Testis (tissue), 5 donors: ENCODE data around the gene SDHC. TPM values are rescaled to one million over a fixed set of nuclear protein-coding genes. Genes with fewer than 3 reads are reported as not detected.

Experiments used
- DNase-seq: peaks from one replicate; pipeline ENCODE4 v3.0.0-alpha.2; 2019
- H3K27ac ChIP-seq, 2 donors: fragments of 200-600 bp; sonication (generic); one replicate each; pipeline ENCODE4 v1.5.1; 2019
- H3K27me3 ChIP-seq: fragments of 200-600 bp; sonication (generic); one replicate; pipeline ENCODE4 v1.5.1; 2019
- H3K36me3 ChIP-seq: fragments of 200-600 bp; sonication (generic); one replicate; pipeline ENCODE4 v1.5.1; 2017; ENCODE audit warnings: low read depth; ENCODE audit errors: missing control alignments
- H3K4me1 ChIP-seq: fragments of 200-600 bp; sonication (generic); one replicate; pipeline ENCODE4 v1.5.1; 2019
- H3K4me3 ChIP-seq, 2 donors: fragments of 200-600 bp; sonication (generic); one replicate each; pipeline ENCODE4 v1.5.1; 2017 to 2019
- H3K9me3 ChIP-seq: fragments of 200-600 bp; sonication (generic); one replicate; pipeline ENCODE4 v1.5.1; 2017
- POLR2A ChIP-seq: fragments of 450-650 bp; IDR thresholded peaks from one replicate; pipeline ENCODE4 v1.6.1; 2017; ENCODE audit warnings: antibody characterized with exemption, mild to moderate bottlenecking, moderate library complexity
- WGBS, 2 donors: methylation state at CpG; one replicate each; pipeline ENCODE4 v1.1.5; 2018; 5-methylcytosine and 5-hydroxymethylcytosine counted together
- intact Hi-C: fragments of 100-400 bp; cut with DNase I; formaldehyde crosslinking; loops from one replicate; pipeline ENCODE4 v1.15.1; 2023; ENCODE audit warnings: low total_unique reads
- long read RNA-seq, 2 donors: transcript quantifications; one replicate each; lab custom pipeline, GENCODE V29; 2026
- polyA plus RNA-seq: library from polyadenylated mRNA; stranded (reverse); fragments of 350-450 nt; fragmentation: Illumina TruSeq; extraction: RNeasy Lipid Tissue Mini Kit (QIAGEN cat#74804); gene quantifications from one replicate; pipeline ENCODE4 v1.2.3, GENCODE V29; 2014; ENCODE audit warnings: low read depth, low replicate concordance; ENCODE audit not compliant: insufficient read depth
- total RNA-seq, 2 donors: library from RNA; depleted of rRNA; stranded (reverse); fragments of >200 nt; gene quantifications; one replicate each; pipeline ENCODE4 v1.2.3, GENCODE V29; 2016
- TF ChIP-seq, protein P1 (sequence below), 3 experiments: fragments of 450-650 bp in 2 of 3; fragments of 200-600 bp in 1 of 3; sonication (generic) in 1 of 3; IDR thresholded peaks; one replicate each; pipeline ENCODE4 v1.5.1; 2016 to 2019; ENCODE audit warnings: antibody characterized with exemption in 3 of 3, mild to moderate bottlenecking in 2 of 3, moderate library complexity in 1 of 3

Gene SDHC, protein sequence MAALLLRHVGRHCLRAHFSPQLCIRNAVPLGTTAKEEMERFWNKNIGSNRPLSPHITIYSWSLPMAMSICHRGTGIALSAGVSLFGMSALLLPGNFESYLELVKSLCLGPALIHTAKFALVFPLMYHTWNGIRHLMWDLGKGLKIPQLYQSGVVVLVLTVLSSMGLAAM
- 10 to 100 TPM; 55.3 to 84.2 TPM for total RNA-seq
- 188 TPM for polyA plus RNA-seq
- long read RNA-seq, donor 1, full-length matches to known transcripts = 52 of 69 reads
- long read RNA-seq, donor 1, partial matches to known transcripts = 17 of 69 reads
- long read RNA-seq, donor 1, other reads (novel, unspliced or antisense) = 0 of 69 reads
- long read RNA-seq, donor 2, full-length matches to known transcripts = 49 of 72 reads
- long read RNA-seq, donor 2, partial matches to known transcripts = 23 of 72 reads
- long read RNA-seq, donor 2, other reads (novel, unspliced or antisense) = 0 of 72 reads

DNA sequence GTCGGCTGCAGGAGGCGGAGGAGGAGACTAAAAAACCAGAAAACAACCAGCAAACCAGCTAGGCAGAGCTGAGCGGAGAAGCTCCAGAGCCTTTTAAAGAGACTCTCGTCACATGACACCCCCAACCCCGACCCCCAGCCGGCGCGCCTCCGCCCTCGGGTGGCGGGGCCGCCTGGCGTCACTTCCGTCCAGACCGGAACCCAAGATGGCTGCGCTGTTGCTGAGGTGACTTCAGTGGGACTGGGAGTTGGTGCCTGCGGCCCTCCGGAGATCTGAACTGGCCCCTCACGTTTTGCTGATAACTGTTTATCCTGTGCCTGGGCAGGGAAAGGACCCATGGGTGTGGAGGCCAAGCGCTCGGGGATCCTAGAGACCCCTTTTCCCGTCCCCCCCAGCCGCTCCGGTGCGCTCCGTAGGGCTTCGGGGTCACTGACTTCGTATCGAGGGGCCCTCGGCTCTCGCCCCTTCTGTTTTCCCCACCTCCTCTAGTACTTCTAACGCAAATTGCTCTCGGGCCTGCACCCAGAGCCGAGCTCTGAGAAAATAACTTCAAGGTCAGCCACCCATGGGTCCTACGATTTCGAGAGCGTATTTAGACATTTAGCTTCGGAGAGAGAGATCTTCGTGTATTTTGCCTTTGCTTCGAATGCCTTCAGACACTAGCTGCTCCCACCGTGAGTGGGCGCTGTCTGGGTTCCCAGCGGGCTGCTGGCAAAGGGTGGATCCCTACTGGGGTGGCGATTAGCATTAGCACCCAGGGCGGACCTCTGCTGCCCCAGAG is at the start of gene SDHC:
SDHC (plus strand) TSS at position 181 of the 781 bp plus-strand sequence; CDS start at position 206, 25 bp downstream.
- peaks cover 25% of the 10 kb centered on the region for H3K4me1 ChIP-seq
- intact Hi-C loops = no loop called here
- H3K4me3 ChIP-seq = peak within 1 kb of the TSS; percentile 91 to 94
- no peaks in the 10 kb centered on the region for H3K9me3 ChIP-seq
- 0% methylated on average over 35 to 45 of the region's 45 CpGs for WGBS, 2 donors
- H3K27ac ChIP-seq = peak within 1 kb of the TSS; percentile 91 to 92
- H3K36me3 ChIP-seq = no peaks in the 10 kb centered on the region
- H3K27me3 ChIP-seq = no peaks in the 10 kb centered on the region
- DNase-seq = peak; percentile 95
- TF ChIP-seq, protein P1, sequence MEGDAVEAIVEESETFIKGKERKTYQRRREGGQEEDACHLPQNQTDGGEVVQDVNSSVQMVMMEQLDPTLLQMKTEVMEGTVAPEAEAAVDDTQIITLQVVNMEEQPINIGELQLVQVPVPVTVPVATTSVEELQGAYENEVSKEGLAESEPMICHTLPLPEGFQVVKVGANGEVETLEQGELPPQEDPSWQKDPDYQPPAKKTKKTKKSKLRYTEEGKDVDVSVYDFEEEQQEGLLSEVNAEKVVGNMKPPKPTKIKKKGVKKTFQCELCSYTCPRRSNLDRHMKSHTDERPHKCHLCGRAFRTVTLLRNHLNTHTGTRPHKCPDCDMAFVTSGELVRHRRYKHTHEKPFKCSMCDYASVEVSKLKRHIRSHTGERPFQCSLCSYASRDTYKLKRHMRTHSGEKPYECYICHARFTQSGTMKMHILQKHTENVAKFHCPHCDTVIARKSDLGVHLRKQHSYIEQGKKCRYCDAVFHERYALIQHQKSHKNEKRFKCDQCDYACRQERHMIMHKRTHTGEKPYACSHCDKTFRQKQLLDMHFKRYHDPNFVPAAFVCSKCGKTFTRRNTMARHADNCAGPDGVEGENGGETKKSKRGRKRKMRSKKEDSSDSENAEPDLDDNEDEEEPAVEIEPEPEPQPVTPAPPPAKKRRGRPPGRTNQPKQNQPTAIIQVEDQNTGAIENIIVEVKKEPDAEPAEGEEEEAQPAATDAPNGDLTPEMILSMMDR (IDR thresholded peaks at IDR 0.05) = peak in 1 of 3 experiments; percentile 13
- TF ChIP-seq POLR2A = peak; percentile 56

DNA sequence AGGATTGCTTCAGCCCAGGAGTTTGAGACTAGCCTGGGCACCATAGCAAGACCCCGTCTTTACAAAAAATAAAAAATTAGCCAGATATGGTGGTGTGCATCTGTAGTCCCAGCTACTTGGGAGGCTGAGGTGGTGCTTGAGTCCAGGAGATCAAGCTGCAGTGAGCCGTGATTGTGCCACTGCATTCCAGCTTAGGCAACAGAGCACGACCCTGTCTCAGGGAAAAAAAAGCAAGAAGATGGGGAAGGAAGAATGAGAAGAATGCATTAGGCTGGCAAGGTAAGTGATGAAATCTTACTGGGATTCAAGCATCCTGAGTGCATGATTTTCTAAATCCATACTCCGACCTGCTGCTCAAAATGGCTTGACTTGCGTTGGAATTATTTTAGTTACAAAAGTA is 48.9 kb upstream of the SDHC start:
- no peaks in the 10 kb centered on the region for H3K36me3 ChIP-seq
- TF ChIP-seq, protein P1 (IDR thresholded peaks at IDR 0.05) = no peak
- no peak for TF ChIP-seq POLR2A
- no peak overlapping the region for H3K4me3 ChIP-seq
- no peak overlapping the region for H3K27ac ChIP-seq
- no peaks in the 10 kb centered on the region for H3K27me3 ChIP-seq
- WGBS, 2 donors = 73 to 87% methylated on average over 5 of the region's 5 CpGs
- intact Hi-C loops = no loop called here
- H3K9me3 ChIP-seq = no peaks in the 10 kb centered on the region
- DNase-seq = no peak
- H3K4me1 ChIP-seq = peaks cover 19% of the 10 kb centered on the region

DNA sequence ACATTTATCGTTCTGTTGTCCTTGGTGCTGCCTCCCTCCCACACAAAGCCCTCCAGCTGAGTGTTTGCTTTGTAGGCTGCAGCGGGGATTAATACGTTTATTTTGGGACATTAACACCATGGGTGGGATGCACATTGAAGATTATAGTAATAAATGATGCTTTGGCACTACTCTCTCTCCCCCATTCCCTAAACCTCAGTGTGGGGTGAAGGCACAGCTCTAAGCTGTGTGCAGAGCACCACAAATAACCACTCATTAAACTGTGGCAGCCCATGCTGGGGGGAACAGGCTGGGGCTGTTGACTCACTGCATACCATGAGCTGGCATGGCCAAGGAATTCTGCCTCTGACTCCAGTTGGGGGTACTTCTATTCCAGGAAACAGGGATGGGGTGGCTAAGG is 48.0 kb upstream of the SDHC start:
- Histone ChIP-seq H3K27ac (no peak overlapping the region), H3K27me3 (no peaks in the 10 kb centered on the region), H3K9me3 (no peaks in the 10 kb centered on the region), H3K4me3 (no peak overlapping the region), H3K4me1 (peaks cover 17% of the 10 kb centered on the region), H3K36me3 (no peaks in the 10 kb centered on the region)
- intact Hi-C loops = no loop called here
- 25 to 54% methylated on average over 3 of the region's 3 CpGs for WGBS, 2 donors
- no peak for DNase-seq
- no peak for TF ChIP-seq POLR2A
- TF ChIP-seq, protein P1 (IDR thresholded peaks at IDR 0.05) = no peak

DNA sequence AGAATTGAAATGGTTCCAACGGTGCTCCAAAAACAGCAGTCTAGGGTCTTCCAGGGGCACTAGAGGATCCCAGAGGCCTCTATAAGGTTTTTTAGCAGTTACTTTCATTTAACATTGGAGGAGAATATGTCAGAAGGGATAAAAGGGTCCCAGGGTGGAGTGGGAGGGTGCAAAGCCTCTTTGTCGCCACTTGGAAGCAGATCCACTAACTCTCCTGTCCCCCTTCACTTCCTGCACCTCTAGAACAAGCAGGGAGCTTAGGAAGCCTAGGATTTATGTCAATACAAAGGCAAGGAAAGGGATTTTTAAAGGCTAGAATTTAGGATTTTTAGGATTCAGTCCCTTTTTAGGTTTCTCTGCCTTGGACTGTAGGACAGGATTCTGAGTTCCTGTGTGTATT is 47.3 kb upstream of the SDHC start:
- DNase-seq = no peak
- 37 to 50% methylated on average over 2 of the region's 2 CpGs for WGBS, 2 donors
- intact Hi-C loops = no loop called here
- TF ChIP-seq, protein P1 (IDR thresholded peaks at IDR 0.05) = no peak
- TF ChIP-seq POLR2A = no peak
- H3K9me3 ChIP-seq = no peaks in the 10 kb centered on the region
- H3K27me3 ChIP-seq = no peaks in the 10 kb centered on the region
- no peak overlapping the region for H3K4me3 ChIP-seq
- no peaks in the 10 kb centered on the region for H3K36me3 ChIP-seq
- peaks cover 17% of the 10 kb centered on the region for H3K4me1 ChIP-seq
- H3K27ac ChIP-seq = peak overlapping the region in 1 of 2 donors; percentile 54
